WTC11 (cell line): ENCODE results near the gene ISCU. TPM values are rescaled to one million over a fixed set of nuclear protein-coding genes. Genes with fewer than 3 reads are reported as not detected.

Experiments
- ATAC-seq: fragments of 200-7000 bp; cut with Tn5 transposase; 2 replicates; pipeline ENCODE4 v1.10.0; 2021; ENCODE audit warnings: mild to moderate bottlenecking, moderate library complexity
- CTCF ChIA-PET: fragments of 300-600 bp; sonication (Branson Sonifier 250); formaldehyde crosslinking; loops from one replicate; lab custom pipeline; 2021; ENCODE audit warnings: antibody characterized with exemption; lab: Charles Lee
- POLR2A ChIA-PET: fragments of 350-600 bp; sonication (Branson Sonifier 250); formaldehyde crosslinking; loops from one replicate; lab custom pipeline; 2021; ENCODE audit warnings: antibody characterized with exemption; lab: Charles Lee
- DNase-seq: peaks from one replicate; pipeline ENCODE4 v3.0.0; 2021; ENCODE audit warnings: low spot score
- H3K27ac Mint-ChIP-seq: 2 replicates; pipeline ENCODE4 v1.8.0; 2021; ENCODE audit warnings: mixed read lengths
- H3K27me3 Mint-ChIP-seq: 2 replicates; pipeline ENCODE4 v1.8.0; 2021; ENCODE audit warnings: low read depth, mild to moderate bottlenecking, moderate library complexity, mixed read lengths
- H3K36me3 Mint-ChIP-seq: 2 replicates; pipeline ENCODE4 v1.8.0; 2021; ENCODE audit warnings: mixed read lengths
- H3K4me1 Mint-ChIP-seq: 2 replicates; pipeline ENCODE4 v1.8.0; 2022; ENCODE audit warnings: mixed read lengths
- H3K4me3 Mint-ChIP-seq: 2 replicates; pipeline ENCODE4 v1.8.0; 2021; ENCODE audit warnings: mild to moderate bottlenecking, moderate library complexity, mixed read lengths
- H3K9me3 Mint-ChIP-seq: 2 replicates; pipeline ENCODE4 v1.8.0; 2021; ENCODE audit warnings: mixed read lengths
- EMX1 ChIP-seq: fragments of 250-450 bp; sonication (Bioruptor Pico); IDR thresholded peaks from 2 replicates; pipeline ENCODE4 v1.8.0; 2021; ENCODE audit warnings: mild to moderate bottlenecking
- ETV6 ChIP-seq: sonication (generic); formaldehyde crosslinking; IDR thresholded peaks from 2 replicates; pipeline ENCODE4 v1.8.1; 2022; ENCODE audit warnings: mild to moderate bottlenecking, missing genetic modification reagents
- FOXK1 ChIP-seq: sonication (generic); formaldehyde crosslinking; IDR thresholded peaks from 2 replicates; pipeline ENCODE4 v1.8.0; 2022; ENCODE audit warnings: mild to moderate bottlenecking, moderate library complexity, missing genetic modification reagents
- GABPB1 ChIP-seq: sonication (generic); formaldehyde crosslinking; IDR thresholded peaks from 2 replicates; pipeline ENCODE4 v1.8.1; 2023; ENCODE audit warnings: mild to moderate bottlenecking, missing genetic modification reagents
- HMGA2 ChIP-seq: fragments of 250-450 bp; sonication (Bioruptor Pico); IDR thresholded peaks from 2 replicates; pipeline ENCODE4 v1.4.0; 2021; ENCODE audit warnings: mild to moderate bottlenecking, moderate library complexity
- NFYB ChIP-seq: sonication (generic); formaldehyde crosslinking; conservative IDR thresholded peaks from 2 replicates; pipeline ENCODE4 v1.8.0; 2022; ENCODE audit warnings: low read depth, missing genetic modification reagents
- NR2C2 ChIP-seq: sonication (generic); formaldehyde crosslinking; IDR thresholded peaks from 2 replicates; pipeline ENCODE4 v1.8.0; 2022; ENCODE audit warnings: mild to moderate bottlenecking, missing genetic modification reagents
- PRRX2 ChIP-seq: fragments of 250-450 bp; sonication (Bioruptor Pico); IDR thresholded peaks from 2 replicates; pipeline ENCODE4 v1.8.0; 2021; ENCODE audit warnings: mild to moderate bottlenecking
- TEAD1 ChIP-seq: sonication (generic); formaldehyde crosslinking; IDR thresholded peaks from 2 replicates; pipeline ENCODE4 v1.8.0; 2022; ENCODE audit warnings: mild to moderate bottlenecking, missing genetic modification reagents
- USF2 ChIP-seq: sonication (generic); formaldehyde crosslinking; IDR thresholded peaks from 2 replicates; pipeline ENCODE4 v1.8.1; 2023; ENCODE audit warnings: mild to moderate bottlenecking, missing genetic modification reagents, moderate library complexity
- ZMAT4 ChIP-seq: fragments of 250-450 bp; sonication (Bioruptor Pico); IDR thresholded peaks from 2 replicates; pipeline ENCODE4 v1.9.0; 2021; ENCODE audit warnings: mild to moderate bottlenecking
- ZNF263 ChIP-seq: sonication (generic); formaldehyde crosslinking; IDR thresholded peaks from 2 replicates; pipeline ENCODE4 v1.8.1; 2022; ENCODE audit warnings: low read depth, mild to moderate bottlenecking, moderate library complexity, missing genetic modification reagents
- ZNF423 ChIP-seq: fragments of 250-450 bp; sonication (Bioruptor Pico); IDR thresholded peaks from 2 replicates; pipeline ENCODE4 v2.1.2; 2022; ENCODE audit warnings: mild to moderate bottlenecking, moderate library complexity
- total RNA-seq: library from RNA; stranded (reverse); gene quantifications from 3 replicates; pipeline ENCODE4 v1.2.3, GENCODE V29; 2021
- TF ChIP-seq, protein P1 (sequence below): sonication (generic); formaldehyde crosslinking; IDR thresholded peaks from 2 replicates; pipeline ENCODE4 v1.8.1; 2022; ENCODE audit warnings: mild to moderate bottlenecking, missing genetic modification reagents, moderate library complexity, borderline replicate concordance
- TF ChIP-seq, protein P2 (sequence below): sonication (generic); formaldehyde crosslinking; IDR thresholded peaks from 2 replicates; pipeline ENCODE4 v1.8.1; 2022; ENCODE audit warnings: mild to moderate bottlenecking, moderate library complexity, missing genetic modification reagents
- TF ChIP-seq, protein P3 (sequence below): sonication (generic); formaldehyde crosslinking; IDR thresholded peaks from 2 replicates; pipeline ENCODE4 v1.8.0; 2022; ENCODE audit warnings: mild to moderate bottlenecking, missing genetic modification reagents
- TF ChIP-seq, protein P4 (sequence below): fragments of 250-450 bp; sonication (Bioruptor Pico); IDR thresholded peaks from 2 replicates; pipeline ENCODE4 v2.1.2; 2022; ENCODE audit warnings: mild to moderate bottlenecking, moderate library complexity
- TF ChIP-seq, protein P5 (sequence below): sonication (generic); formaldehyde crosslinking; IDR thresholded peaks from 2 replicates; pipeline ENCODE4 v1.8.1; 2023; ENCODE audit warnings: mild to moderate bottlenecking, missing genetic modification reagents
- TF ChIP-seq, protein P6 (sequence below): sonication (generic); formaldehyde crosslinking; IDR thresholded peaks from 2 replicates; pipeline ENCODE4 v1.8.1; 2023; ENCODE audit warnings: mild to moderate bottlenecking, moderate library complexity, missing genetic modification reagents

ISCU gene
- total RNA-seq, 1 experiment from 2014 or later = 85.9 TPM

DNA sequence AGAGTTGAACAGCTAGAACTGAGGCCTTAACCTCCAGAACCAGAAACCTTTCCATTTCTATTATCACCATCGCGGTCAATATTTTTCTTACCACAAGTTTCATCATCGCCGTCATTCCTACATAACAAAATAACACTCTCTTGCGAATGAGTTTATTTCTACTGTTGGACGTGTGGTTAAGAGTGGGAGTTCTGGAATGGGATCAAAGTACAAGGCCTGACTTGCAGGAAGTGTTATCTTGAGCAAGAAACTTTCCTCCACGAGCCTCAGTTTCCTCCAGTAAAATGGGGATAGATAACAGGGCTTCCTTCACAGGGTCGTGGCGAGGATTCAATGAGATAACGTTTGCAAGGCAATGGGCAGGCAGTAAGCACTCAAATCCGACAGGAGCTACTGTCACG lies 2.1 kb upstream of the ISCU start:
- ChIA-PET POLR2A (interaction anchor here (1.2 kb wide), 1 partner anchor 170 kb away, joined by 4 read pairs; no protein-coding TSS in a partner anchor), CTCF (interaction anchor here (1.9 kb wide), 1 partner anchor 53 kb away, joined by 4 read pairs; no protein-coding TSS in a partner anchor)
- no peaks in the 10 kb centered on the region for H3K9me3 Mint-ChIP-seq
- peak overlapping the region; percentile 96 for H3K27ac Mint-ChIP-seq
- peak overlapping the region; percentile 100 for H3K4me3 Mint-ChIP-seq
- DNase-seq (no peak), ATAC-seq (no peak)
- H3K36me3 Mint-ChIP-seq = peaks cover 36% of the 10 kb centered on the region
- no peak for TF ChIP-seq ZNF423 (CRISPR knock-in tag)
- TF ChIP-seq GABPB1 = peak; percentile 53; the same call in 1 of the 2 replicates
- no peak for TF ChIP-seq HMGA2
- no peaks in the 10 kb centered on the region for H3K27me3 Mint-ChIP-seq
- peaks cover 36% of the 10 kb centered on the region for H3K4me1 Mint-ChIP-seq

DNA sequence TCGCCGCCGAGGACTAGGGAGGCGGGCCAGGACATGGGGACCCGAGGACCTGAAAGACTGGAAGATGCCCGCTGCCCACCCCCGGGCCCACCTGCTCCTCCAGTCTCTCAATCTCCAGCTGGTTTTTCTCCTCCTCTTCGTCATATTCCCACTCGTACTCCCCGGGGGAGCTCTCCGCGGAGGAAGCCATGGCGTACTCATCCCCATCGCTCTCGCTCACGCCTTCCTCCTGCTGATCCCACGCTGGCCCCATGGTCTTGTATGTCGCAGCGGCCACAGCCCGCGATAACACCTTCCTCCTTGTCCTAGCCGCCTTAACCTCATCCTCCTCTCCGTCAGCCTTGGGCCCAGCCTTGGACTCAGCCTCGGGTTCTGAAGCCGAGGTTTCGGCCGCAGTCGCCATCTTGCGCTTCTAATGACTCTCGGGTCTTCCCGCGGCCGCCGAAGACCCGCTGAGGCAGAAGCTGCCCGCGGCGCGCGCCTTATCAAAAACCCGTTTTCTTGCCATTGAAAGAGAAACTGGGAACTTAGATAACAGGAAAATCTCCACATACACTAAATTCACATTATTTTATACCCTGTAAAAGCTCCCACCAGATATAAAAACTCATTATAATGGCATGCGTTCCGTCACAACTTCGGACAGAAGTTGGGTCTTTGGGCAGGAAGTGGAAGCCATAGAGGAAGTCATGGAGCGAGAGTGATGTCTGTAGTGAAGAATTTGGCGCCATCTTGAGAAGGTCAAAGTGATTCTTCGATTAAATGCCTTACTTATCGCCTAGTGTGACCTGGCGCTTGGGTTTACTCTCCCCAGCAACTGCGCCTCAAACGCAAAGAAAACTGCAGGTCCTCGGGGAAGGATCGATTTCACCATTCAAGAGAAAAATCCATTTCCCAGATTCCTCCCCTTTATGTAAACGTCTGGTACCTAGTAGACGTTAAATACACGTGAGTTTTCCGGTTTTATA lies 1.4 kb upstream of the ISCU start, which contains the start of gene SART3:
Gene SART3, minus strand, starts transcription at position 422 of the 968 bp plus-strand sequence. Its CDS starts 19 bp downstream, at position 403.
- POLR2A ChIA-PET = interaction anchor here (1.2 kb wide), 1 partner anchor 169 kb away, joined by 4 read pairs; no protein-coding TSS in a partner anchor
- TF ChIP-seq TEAD1 (CRISPR knock-in tag) (peak; percentile 44; the same call in 1 of the 2 replicates), FOXK1 (CRISPR knock-in tag) (peak; percentile 48; the same call in 1 of the 2 replicates), NFYB (CRISPR knock-in tag) (no peak), ETV6 (peak; percentile 74; the same call in 1 of the 2 replicates)
- TF ChIP-seq, protein P1, sequence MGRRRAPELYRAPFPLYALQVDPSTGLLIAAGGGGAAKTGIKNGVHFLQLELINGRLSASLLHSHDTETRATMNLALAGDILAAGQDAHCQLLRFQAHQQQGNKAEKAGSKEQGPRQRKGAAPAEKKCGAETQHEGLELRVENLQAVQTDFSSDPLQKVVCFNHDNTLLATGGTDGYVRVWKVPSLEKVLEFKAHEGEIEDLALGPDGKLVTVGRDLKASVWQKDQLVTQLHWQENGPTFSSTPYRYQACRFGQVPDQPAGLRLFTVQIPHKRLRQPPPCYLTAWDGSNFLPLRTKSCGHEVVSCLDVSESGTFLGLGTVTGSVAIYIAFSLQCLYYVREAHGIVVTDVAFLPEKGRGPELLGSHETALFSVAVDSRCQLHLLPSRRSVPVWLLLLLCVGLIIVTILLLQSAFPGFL (CRISPR knock-in tag) = no peak
- TF ChIP-seq, protein P2, sequence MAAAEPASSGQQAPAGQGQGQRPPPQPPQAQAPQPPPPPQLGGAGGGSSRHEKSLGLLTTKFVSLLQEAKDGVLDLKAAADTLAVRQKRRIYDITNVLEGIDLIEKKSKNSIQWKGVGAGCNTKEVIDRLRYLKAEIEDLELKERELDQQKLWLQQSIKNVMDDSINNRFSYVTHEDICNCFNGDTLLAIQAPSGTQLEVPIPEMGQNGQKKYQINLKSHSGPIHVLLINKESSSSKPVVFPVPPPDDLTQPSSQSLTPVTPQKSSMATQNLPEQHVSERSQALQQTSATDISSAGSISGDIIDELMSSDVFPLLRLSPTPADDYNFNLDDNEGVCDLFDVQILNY (CRISPR knock-in tag) = peak; percentile 62; the same call in 1 of the 2 replicates
- TF ChIP-seq, protein P3, sequence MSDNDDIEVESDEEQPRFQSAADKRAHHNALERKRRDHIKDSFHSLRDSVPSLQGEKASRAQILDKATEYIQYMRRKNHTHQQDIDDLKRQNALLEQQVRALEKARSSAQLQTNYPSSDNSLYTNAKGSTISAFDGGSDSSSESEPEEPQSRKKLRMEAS (CRISPR knock-in tag) = peak; percentile 36; the same call in 1 of the 2 replicates
- CTCF ChIA-PET = interaction anchor here (0.6 to 1.9 kb wide), 2 partner anchors 52 to 57 kb away, joined by 3 to 4 read pairs; no protein-coding TSS in a partner anchor
- peaks cover 31% of the 10 kb centered on the region for H3K4me1 Mint-ChIP-seq
- peak; percentile 69 for DNase-seq
- ATAC-seq = peak; percentile 38
- H3K27ac Mint-ChIP-seq = peak within 1 kb of the TSS; percentile 100
- peaks cover 40% of the 10 kb centered on the region for H3K36me3 Mint-ChIP-seq
- no peaks in the 10 kb centered on the region for H3K9me3 Mint-ChIP-seq
- no peaks in the 10 kb centered on the region for H3K27me3 Mint-ChIP-seq
- peak within 1 kb of the TSS; percentile 100 for H3K4me3 Mint-ChIP-seq

- no peak for DNase-seq
- Mint-ChIP-seq H3K9me3 (no peaks in the 10 kb centered on the region), H3K36me3 (peaks cover 46% of the 10 kb centered on the region), H3K27me3 (no peaks in the 10 kb centered on the region), H3K4me1 (peaks cover 26% of the 10 kb centered on the region), H3K4me3 (peak overlapping the region; percentile 100), H3K27ac (peak overlapping the region; percentile 100)
- CTCF ChIA-PET = interaction anchor here (0.6 to 1.6 kb wide), 10 partner anchors 8 to 389 kb away, joined by 3 to 14 read pairs (median 3); no protein-coding TSS in a partner anchor
- TF ChIP-seq, protein P4, sequence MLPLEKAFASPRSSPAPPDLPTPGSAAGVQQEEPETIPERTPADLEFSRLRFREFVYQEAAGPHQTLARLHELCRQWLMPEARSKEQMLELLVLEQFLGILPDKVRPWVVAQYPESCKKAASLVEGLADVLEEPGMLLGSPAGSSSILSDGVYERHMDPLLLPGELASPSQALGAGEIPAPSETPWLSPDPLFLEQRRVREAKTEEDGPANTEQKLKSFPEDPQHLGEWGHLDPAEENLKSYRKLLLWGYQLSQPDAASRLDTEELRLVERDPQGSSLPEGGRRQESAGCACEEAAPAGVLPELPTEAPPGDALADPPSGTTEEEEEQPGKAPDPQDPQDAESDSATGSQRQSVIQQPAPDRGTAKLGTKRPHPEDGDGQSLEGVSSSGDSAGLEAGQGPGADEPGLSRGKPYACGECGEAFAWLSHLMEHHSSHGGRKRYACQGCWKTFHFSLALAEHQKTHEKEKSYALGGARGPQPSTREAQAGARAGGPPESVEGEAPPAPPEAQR (CRISPR knock-in tag) = no peak
- TF ChIP-seq, protein P5, sequence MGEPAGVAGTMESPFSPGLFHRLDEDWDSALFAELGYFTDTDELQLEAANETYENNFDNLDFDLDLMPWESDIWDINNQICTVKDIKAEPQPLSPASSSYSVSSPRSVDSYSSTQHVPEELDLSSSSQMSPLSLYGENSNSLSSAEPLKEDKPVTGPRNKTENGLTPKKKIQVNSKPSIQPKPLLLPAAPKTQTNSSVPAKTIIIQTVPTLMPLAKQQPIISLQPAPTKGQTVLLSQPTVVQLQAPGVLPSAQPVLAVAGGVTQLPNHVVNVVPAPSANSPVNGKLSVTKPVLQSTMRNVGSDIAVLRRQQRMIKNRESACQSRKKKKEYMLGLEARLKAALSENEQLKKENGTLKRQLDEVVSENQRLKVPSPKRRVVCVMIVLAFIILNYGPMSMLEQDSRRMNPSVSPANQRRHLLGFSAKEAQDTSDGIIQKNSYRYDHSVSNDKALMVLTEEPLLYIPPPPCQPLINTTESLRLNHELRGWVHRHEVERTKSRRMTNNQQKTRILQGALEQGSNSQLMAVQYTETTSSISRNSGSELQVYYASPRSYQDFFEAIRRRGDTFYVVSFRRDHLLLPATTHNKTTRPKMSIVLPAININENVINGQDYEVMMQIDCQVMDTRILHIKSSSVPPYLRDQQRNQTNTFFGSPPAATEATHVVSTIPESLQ (CRISPR knock-in tag) = no peak
- TF ChIP-seq EMX1 (CRISPR knock-in tag) = no peak
- TF ChIP-seq NR2C2 = no peak
- TF ChIP-seq PRRX2 (CRISPR knock-in tag) = no peak
- no peak for TF ChIP-seq ZNF263
- TF ChIP-seq ZMAT4 (CRISPR knock-in tag) = no peak
- TF ChIP-seq, protein P6, sequence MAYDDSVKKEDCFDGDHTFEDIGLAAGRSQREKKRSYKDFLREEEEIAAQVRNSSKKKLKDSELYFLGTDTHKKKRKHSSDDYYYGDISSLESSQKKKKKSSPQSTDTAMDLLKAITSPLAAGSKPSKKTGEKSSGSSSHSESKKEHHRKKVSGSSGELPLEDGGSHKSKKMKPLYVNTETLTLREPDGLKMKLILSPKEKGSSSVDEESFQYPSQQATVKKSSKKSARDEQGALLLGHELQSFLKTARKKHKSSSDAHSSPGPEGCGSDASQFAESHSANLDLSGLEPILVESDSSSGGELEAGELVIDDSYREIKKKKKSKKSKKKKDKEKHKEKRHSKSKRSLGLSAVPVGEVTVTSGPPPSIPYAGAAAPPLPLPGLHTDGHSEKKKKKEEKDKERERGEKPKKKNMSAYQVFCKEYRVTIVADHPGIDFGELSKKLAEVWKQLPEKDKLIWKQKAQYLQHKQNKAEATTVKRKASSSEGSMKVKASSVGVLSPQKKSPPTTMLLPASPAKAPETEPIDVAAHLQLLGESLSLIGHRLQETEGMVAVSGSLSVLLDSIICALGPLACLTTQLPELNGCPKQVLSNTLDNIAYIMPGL (CRISPR knock-in tag) = no peak
- no peak for TF ChIP-seq USF2 (CRISPR knock-in tag)
- POLR2A ChIA-PET = interaction anchor here (0.7 to 1.3 kb wide), 13 partner anchors 15 to 593 kb away, joined by 3 to 8 read pairs (median 4); partner anchors contain the start of gene TMEM119
- peak; percentile 1; the same call in 1 of the 2 replicates for ATAC-seq
Measured at GRCh38 chr12:108561852-108562347, 496 bp upstream of the ISCU start.
